A549 (cell line): Measurements from ENCODE around the gene CEP78. TPM values are rescaled to one million over a fixed set of nuclear protein-coding genes. Genes with fewer than 3 reads are reported as not detected.
A peak's percentile ranks its signal among the peaks of the same experiment; 100 is the strongest.

Source experiments
- ATAC-seq, 2 experiments: fragments of 200-7000 bp in 1 of 2; fragments of >200 bp in 1 of 2; cut with Nextera tagmentation in 1 of 2; cut with Tn5 transposase in 1 of 2; 3 replicates each; pipeline versions ENCODE4 v1.8.0 to v1.9.1; 2018 to 2020; ENCODE audit warnings: mild to moderate bottlenecking in 1 of 2, moderate library complexity in 1 of 2
- CTCF ChIA-PET: fragments of 300-600 bp; sonication (Branson Sonifier 250); formaldehyde crosslinking; extraction: SDS; loops from one replicate; lab custom pipeline; 2021; ENCODE audit warnings: antibody characterized with exemption, inconsistent platforms; lab: Yijun Ruan, JAX
- POLR2A ChIA-PET: fragments of 350-600 bp; formaldehyde crosslinking; extraction: SDS; loops from one replicate; lab custom pipeline; 2021; ENCODE audit warnings: antibody characterized with exemption, inconsistent platforms; lab: Yijun Ruan, JAX
- DNase-seq, 2 experiments: peaks; one replicate each; pipeline versions ENCODE4 v3.0.0 to v3.0.0-alpha.2; 2011 to 2016; ENCODE audit warnings: low read depth in 1 of 2, low spot score in 1 of 2
- FAIRE-seq: peaks from 2 replicates; lab custom pipeline; 2011; peaks lifted over from hg19 to GRCh38; lab: Jason Lieb, UNC
- H3K27ac ChIP-seq, 2 experiments: fragments of >200 bp; sonication (Bioruptor Twin); formaldehyde crosslinking; 3 replicates each; pipeline ENCODE4 v1.5.1; 2016 to 2017
- H3K4me1 ChIP-seq: fragments of >200 bp; sonication (Bioruptor Twin); formaldehyde crosslinking; 3 replicates; pipeline ENCODE4 v1.6.1; 2016
- H3K4me2 ChIP-seq: fragments of >200 bp; sonication (Bioruptor Twin); formaldehyde crosslinking; 3 replicates; pipeline ENCODE4 v1.6.1; 2016
- H3K4me3 ChIP-seq: fragments of >200 bp; sonication (Bioruptor Twin); formaldehyde crosslinking; 3 replicates; pipeline ENCODE4 v1.5.1; 2016
- H3K9me3 ChIP-seq: fragments of >200 bp; sonication (Bioruptor Twin); formaldehyde crosslinking; 3 replicates; pipeline ENCODE4 v1.6.1; 2016
- BHLHE40 ChIP-seq: IDR thresholded peaks from 2 replicates; pipeline ENCODE4 v1.6.1; 2012; ENCODE audit warnings: low read depth, low read length, inconsistent platforms
- CEBPB ChIP-seq, 2 experiments: fragments of >200 bp in 1 of 2; sonication (Bioruptor Twin) in 1 of 2; formaldehyde crosslinking in 1 of 2; IDR thresholded peaks; 2 replicates each; pipeline ENCODE4 v1.6.1; 2012 to 2016
- CHD2 ChIP-seq: fragments of 150-350 bp; IDR thresholded peaks from 2 replicates; pipeline ENCODE4 v1.6.1; 2014; ENCODE audit warnings: low read length; ENCODE audit not compliant: partially characterized antibody
- E2F6 ChIP-seq: IDR thresholded peaks from 2 replicates; pipeline ENCODE4 v1.6.1; 2012; ENCODE audit warnings: low read depth, borderline replicate concordance
- EHMT2 ChIP-seq: fragments of 200-600 bp; sonication (generic); IDR thresholded peaks from 2 replicates; pipeline ENCODE4 v1.6.1; 2016; ENCODE audit warnings: antibody characterized with exemption, low read depth, mild to moderate bottlenecking, moderate library complexity
- EP300 ChIP-seq, 2 experiments: fragments of >200 bp; sonication (Bioruptor Twin); formaldehyde crosslinking; IDR thresholded peaks; 2 replicates in 1 of 2; 3 replicates in 1 of 2; pipeline ENCODE4 v1.6.1; 2016 to 2017
- FOSB ChIP-seq: fragments of 250-450 bp; sonication (Bioruptor Pico); IDR thresholded peaks from 2 replicates; pipeline ENCODE4 v1.5.0; 2020; ENCODE audit warnings: mild to moderate bottlenecking, moderate library complexity
- FOSL2 ChIP-seq, 2 experiments: fragments of 450-650 bp in 1 of 2; fragments of >200 bp in 1 of 2; sonication (Bioruptor Twin) in 1 of 2; formaldehyde crosslinking; IDR thresholded peaks; 2 replicates each; pipeline versions ENCODE4 v1.5.0 to v1.6.1; 2016 to 2020; ENCODE audit warnings: mild to moderate bottlenecking in 1 of 2, moderate library complexity in 1 of 2
- HES2 ChIP-seq: fragments of >200 bp; sonication (Bioruptor Twin); formaldehyde crosslinking; IDR thresholded peaks from 2 replicates; pipeline ENCODE4 v1.6.1; 2016
- HEYL ChIP-seq: fragments of 250-450 bp; sonication (Bioruptor Pico); IDR thresholded peaks from 2 replicates; pipeline ENCODE4 v1.8.0; 2021; ENCODE audit warnings: mild to moderate bottlenecking, moderate library complexity
- HOXA7 ChIP-seq: fragments of 250-450 bp; sonication (Bioruptor Pico); IDR thresholded peaks from 2 replicates; pipeline ENCODE4 v1.5.0; 2020; ENCODE audit warnings: mild to moderate bottlenecking, moderate library complexity
- JUN ChIP-seq, 2 experiments: fragments of >200 bp; sonication (Bioruptor Twin); formaldehyde crosslinking; IDR thresholded peaks; 2 replicates in 1 of 2; 3 replicates in 1 of 2; pipeline ENCODE4 v1.6.1; 2016 to 2017
- KDM1A ChIP-seq: fragments of 200-600 bp; sonication (generic); IDR thresholded peaks from 2 replicates; pipeline ENCODE4 v1.6.1; 2016; ENCODE audit warnings: low read depth, mild to moderate bottlenecking
- MAZ ChIP-seq: fragments of 150-350 bp; IDR thresholded peaks from 2 replicates; pipeline ENCODE4 v1.6.1; 2014; ENCODE audit warnings: antibody characterized with exemption, low read depth, low read length, borderline replicate concordance
- MYC ChIP-seq: IDR thresholded peaks from 2 replicates; pipeline ENCODE4 v1.6.1; 2012; ENCODE audit warnings: mild to moderate bottlenecking, inconsistent platforms, low read length, improper control_type of control experiment, borderline replicate concordance
- POLR2A ChIP-seq: IDR thresholded peaks from 2 replicates; pipeline ENCODE4 v1.6.1; 2012; ENCODE audit warnings: mild to moderate bottlenecking, low read length
- RAD21 ChIP-seq, 2 experiments: fragments of >200 bp in 1 of 2; sonication (Bioruptor Twin) in 1 of 2; formaldehyde crosslinking in 1 of 2; IDR thresholded peaks in 1 of 2; conservative IDR thresholded peaks in 1 of 2; 2 replicates in 1 of 2; 3 replicates in 1 of 2; pipeline ENCODE4 v1.6.1; 2012 to 2018; ENCODE audit warnings: inconsistent platforms in 1 of 2
- RFX5 ChIP-seq: fragments of 450-650 bp; IDR thresholded peaks from 2 replicates; pipeline ENCODE4 v1.7.1; 2014; ENCODE audit warnings: antibody characterized with exemption, mild to moderate bottlenecking, moderate library complexity
- SREBF2 ChIP-seq: fragments of 450-650 bp; IDR thresholded peaks from 2 replicates; pipeline ENCODE4 v1.6.1; 2014; ENCODE audit warnings: mild to moderate bottlenecking, moderate library complexity
- ZC3H11A ChIP-seq: fragments of 450-650 bp; IDR thresholded peaks from 2 replicates; pipeline ENCODE4 v1.6.1; 2014; ENCODE audit warnings: antibody characterized with exemption, mild to moderate bottlenecking
- ZFP36 ChIP-seq: fragments of 450-650 bp; IDR thresholded peaks from 2 replicates; pipeline ENCODE4 v1.6.1; 2014; ENCODE audit warnings: borderline replicate concordance; ENCODE audit not compliant: partially characterized antibody
- whole genome bisulfite sequencing: methylation state at CpG from one replicate; pipeline ENCODE4 v1.1.6; 2017; ENCODE audit errors: missing lambda C conversion rate; 5-methylcytosine and 5-hydroxymethylcytosine counted together
- polyA plus RNA-seq, 4 experiments: library from polyadenylated mRNA; depleted of rRNA in 3 of 4; stranded (reverse); fragments of >200 nt; fragmentation: RNase III in 1 of 4; extraction: RNeasy Plus Mini Kit Qiagen cat#74134 plus additional on column Dnase treatment in 1 of 4; gene quantifications; 2 replicates in 3 of 4; 3 replicates in 1 of 4; pipeline ENCODE4 v1.2.3, GENCODE V29; 2011 to 2017
- TF ChIP-seq, protein P1 (sequence below): IDR thresholded peaks from 2 replicates; pipeline ENCODE4 v1.6.1; 2012
- TF ChIP-seq, protein P2 (sequence below): fragments of 250-450 bp; sonication (Bioruptor Pico); IDR thresholded peaks from 2 replicates; pipeline ENCODE4 v1.5.0; 2020; ENCODE audit warnings: low read depth, mild to moderate bottlenecking, moderate library complexity
- TF ChIP-seq, protein P3 (sequence below): fragments of >200 bp; sonication (Bioruptor Twin); formaldehyde crosslinking; IDR thresholded peaks from 3 replicates; pipeline ENCODE4 v1.6.1; 2016
- TF ChIP-seq, protein P4 (sequence below): fragments of 450-650 bp; IDR thresholded peaks from 2 replicates; pipeline ENCODE4 v1.6.1; 2014; ENCODE audit warnings: antibody characterized with exemption
- TF ChIP-seq, protein P5 (sequence below): IDR thresholded peaks from 2 replicates; pipeline ENCODE4 v1.6.1; 2012

Gene CEP78
- polyA plus RNA-seq, 2 of the 4 experiments (the other 2 are of a cell fraction): 16.5 to 28.9 TPM

DNA sequence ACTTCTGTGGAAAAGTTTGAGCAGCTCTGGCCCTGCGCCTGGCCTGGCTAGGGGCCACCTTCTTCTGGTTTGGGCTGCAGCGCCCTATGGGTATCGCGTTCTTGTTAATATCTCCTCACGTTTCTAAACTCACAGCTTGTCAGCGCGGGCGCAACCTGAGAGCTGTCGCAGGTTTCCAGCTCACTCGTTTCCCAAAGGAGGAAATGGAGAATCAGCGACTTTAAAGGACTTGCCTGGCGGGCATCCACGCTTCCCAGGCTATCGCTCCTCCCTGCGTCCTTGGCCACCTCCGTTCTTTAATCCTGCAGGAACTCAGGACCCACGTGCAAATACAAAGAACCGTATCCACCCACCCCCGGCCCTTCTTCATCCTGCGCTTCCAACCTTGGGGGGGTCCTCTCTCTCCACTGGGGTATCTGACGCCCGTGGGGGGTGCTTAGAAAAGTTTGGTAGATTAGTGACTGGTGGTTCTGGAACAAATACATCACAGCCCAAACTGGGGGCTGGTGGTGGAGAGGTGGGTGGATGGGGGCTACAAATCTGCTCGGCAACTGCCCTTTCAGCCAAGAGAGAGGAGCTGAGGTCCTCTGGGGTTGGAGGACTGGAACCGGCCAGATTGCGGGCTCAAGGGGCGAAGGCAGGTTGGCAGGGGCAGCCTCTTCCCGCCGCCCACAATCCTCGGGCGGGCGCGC is 60.5 kb downstream of the CEP78 start:
- no peak for FAIRE-seq
- ChIA-PET POLR2A (interaction anchor here (0.6 to 2.2 kb wide), 24 partner anchors 8 to 1305 kb away, joined by 3 to 12 read pairs (median 4); partner anchors contain the start of genes CEP78 and TLE4), CTCF (interaction anchor here (0.9 to 2.0 kb wide), 4 partner anchors 32 to 41 kb away, joined by 3 to 7 read pairs (median 3); no protein-coding TSS in a partner anchor)
- TF ChIP-seq FOSB (CRISPR knock-in tag): no peak
- TF ChIP-seq EP300 (IDR thresholded peaks at IDR 0.05): no peak
- 0 out of 2 replicates have a peak, but pooled peaks have one; percentile 6 for TF ChIP-seq MYC
- TF ChIP-seq, protein P1, sequence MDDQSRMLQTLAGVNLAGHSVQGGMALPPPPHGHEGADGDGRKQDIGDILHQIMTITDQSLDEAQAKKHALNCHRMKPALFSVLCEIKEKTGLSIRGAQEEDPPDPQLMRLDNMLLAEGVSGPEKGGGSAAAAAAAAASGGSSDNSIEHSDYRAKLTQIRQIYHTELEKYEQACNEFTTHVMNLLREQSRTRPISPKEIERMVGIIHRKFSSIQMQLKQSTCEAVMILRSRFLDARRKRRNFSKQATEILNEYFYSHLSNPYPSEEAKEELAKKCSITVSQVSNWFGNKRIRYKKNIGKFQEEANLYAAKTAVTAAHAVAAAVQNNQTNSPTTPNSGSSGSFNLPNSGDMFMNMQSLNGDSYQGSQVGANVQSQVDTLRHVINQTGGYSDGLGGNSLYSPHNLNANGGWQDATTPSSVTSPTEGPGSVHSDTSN: no peak
- H3K4me1 ChIP-seq: peaks cover 38% of the 10 kb centered on the region
- peak overlapping the region; percentile 48 for H3K4me3 ChIP-seq
- H3K9me3 ChIP-seq: no peaks in the 10 kb centered on the region
- peak overlapping the region; percentile 97 to 99 for H3K27ac ChIP-seq
- DNase-seq: peak; percentile 49 to 56
- 15% methylated on average over 23 of the region's 32 CpGs for WGBS
- peak; percentile 26 to 60 for ATAC-seq
- H3K4me2 ChIP-seq: peak overlapping the region; percentile 94

- peak within 1 kb of the TSS; percentile 97 to 99 for H3K27ac ChIP-seq
- H3K9me3 ChIP-seq: no peaks in the 10 kb centered on the region
- FAIRE-seq: no peak
- ChIA-PET POLR2A (interaction anchor here (0.6 to 2.2 kb wide), 23 partner anchors 8 to 1304 kb away, joined by 3 to 12 read pairs (median 4); partner anchors contain the start of genes CEP78 and TLE4), CTCF (interaction anchor here (1.0 to 2.0 kb wide), 4 partner anchors 36 to 42 kb away, joined by 3 to 7 read pairs (median 5); no protein-coding TSS in a partner anchor)
- 2% methylated on average over 38 of the region's 76 CpGs for WGBS
- DNase-seq: peak; percentile 97 to 99
- ATAC-seq: peak; percentile 95 to 99
- H3K4me3 ChIP-seq: peak within 1 kb of the TSS; percentile 75
- H3K4me1 ChIP-seq: peaks cover 44% of the 10 kb centered on the region
- H3K4me2 ChIP-seq: peak within 1 kb of the TSS; percentile 94
- TF ChIP-seq MAZ (no peak), EP300 (IDR thresholded peaks at IDR 0.05) (0 out of 5 replicates have a peak, but pooled peaks of 1 of the 2 experiments have one; percentile 13), FOSL2 (IDR thresholded peaks at IDR 0.05) (0 out of 2 replicates have a peak, but pooled peaks have one; percentile 10), FOSL2 (CRISPR knock-in tag; IDR thresholded peaks at IDR 0.05) (peak; percentile 75), HEYL (CRISPR knock-in tag) (no peak), BHLHE40 (no peak), RAD21 (conservative IDR thresholded peaks at IDR 0.05 in 1 of 2, IDR thresholded peaks at IDR 0.05 in 1 of 2) (no peak), HES2 (no peak), EHMT2 (no peak), SREBF2 (no peak), CHD2 (peak; percentile 55), MYC (peak; percentile 10; the same call in 1 of the 2 replicates), E2F6 (peak; percentile 72), ZFP36 (no peak), FOSB (CRISPR knock-in tag) (no peak), KDM1A (no peak), ZC3H11A (no peak), HOXA7 (CRISPR knock-in tag) (no peak), RFX5 (peak; percentile 79), POLR2A (peak; percentile 50), JUN (IDR thresholded peaks at IDR 0.05) (peak; percentile 72 to 92; a peak in 4 of 5 replicates), CEBPB (IDR thresholded peaks at IDR 0.05) (peak; percentile 49 to 85; a peak in 3 of 4 replicates)
- TF ChIP-seq, protein P2, sequence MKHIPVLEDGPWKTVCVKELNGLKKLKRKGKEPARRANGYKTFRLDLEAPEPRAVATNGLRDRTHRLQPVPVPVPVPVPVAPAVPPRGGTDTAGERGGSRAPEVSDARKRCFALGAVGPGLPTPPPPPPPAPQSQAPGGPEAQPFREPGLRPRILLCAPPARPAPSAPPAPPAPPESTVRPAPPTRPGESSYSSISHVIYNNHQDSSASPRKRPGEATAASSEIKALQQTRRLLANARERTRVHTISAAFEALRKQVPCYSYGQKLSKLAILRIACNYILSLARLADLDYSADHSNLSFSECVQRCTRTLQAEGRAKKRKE (CRISPR knock-in tag): no peak
- TF ChIP-seq, protein P3, sequence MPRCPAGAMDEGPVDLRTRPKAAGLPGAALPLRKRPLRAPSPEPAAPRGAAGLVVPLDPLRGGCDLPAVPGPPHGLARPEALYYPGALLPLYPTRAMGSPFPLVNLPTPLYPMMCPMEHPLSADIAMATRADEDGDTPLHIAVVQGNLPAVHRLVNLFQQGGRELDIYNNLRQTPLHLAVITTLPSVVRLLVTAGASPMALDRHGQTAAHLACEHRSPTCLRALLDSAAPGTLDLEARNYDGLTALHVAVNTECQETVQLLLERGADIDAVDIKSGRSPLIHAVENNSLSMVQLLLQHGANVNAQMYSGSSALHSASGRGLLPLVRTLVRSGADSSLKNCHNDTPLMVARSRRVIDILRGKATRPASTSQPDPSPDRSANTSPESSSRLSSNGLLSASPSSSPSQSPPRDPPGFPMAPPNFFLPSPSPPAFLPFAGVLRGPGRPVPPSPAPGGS: peak; percentile 81; the same call in 2 of the 3 replicates
- TF ChIP-seq, protein P1: no peak
- TF ChIP-seq, protein P4, sequence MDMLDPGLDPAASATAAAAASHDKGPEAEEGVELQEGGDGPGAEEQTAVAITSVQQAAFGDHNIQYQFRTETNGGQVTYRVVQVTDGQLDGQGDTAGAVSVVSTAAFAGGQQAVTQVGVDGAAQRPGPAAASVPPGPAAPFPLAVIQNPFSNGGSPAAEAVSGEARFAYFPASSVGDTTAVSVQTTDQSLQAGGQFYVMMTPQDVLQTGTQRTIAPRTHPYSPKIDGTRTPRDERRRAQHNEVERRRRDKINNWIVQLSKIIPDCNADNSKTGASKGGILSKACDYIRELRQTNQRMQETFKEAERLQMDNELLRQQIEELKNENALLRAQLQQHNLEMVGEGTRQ: 0 out of 2 replicates have a peak, but pooled peaks have one; percentile 10
- TF ChIP-seq, protein P5, sequence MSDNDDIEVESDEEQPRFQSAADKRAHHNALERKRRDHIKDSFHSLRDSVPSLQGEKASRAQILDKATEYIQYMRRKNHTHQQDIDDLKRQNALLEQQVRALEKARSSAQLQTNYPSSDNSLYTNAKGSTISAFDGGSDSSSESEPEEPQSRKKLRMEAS: peak; percentile 77
These were observed 61.2 kb downstream of the CEP78 start, which contains the start of gene PSAT1 for GRCh38 chr9:78296893-78297671. TSS of gene PSAT1 (plus strand) at chr9:78297125. CDS start at chr9:78297211, 86 bp downstream.
